ENCODE results near the gene AQP12A. TPM values are rescaled to one million over a fixed set of nuclear protein-coding genes. Genes with fewer than 3 reads are reported as not detected.

AQP12A gene
- total RNA-seq, 1 donor from 2014 or later = not detected

GRCh38 chr2:240722376-240722775, 30.7 kb downstream of the AQP12A start:
- DNase-seq (ENCODE audit: low read depth) = no peak

- no peak for DNase-seq (ENCODE audit: low read depth)
These were observed 31.4 kb downstream of the AQP12A start for GRCh38 chr2:240722796-240723735.

- no peak for DNase-seq (ENCODE audit: low read depth)
These were observed 32.2 kb downstream of the AQP12A start for GRCh38 chr2:240723851-240724250.

GRCh38 chr2:240724431-240724830, 32.8 kb downstream of the AQP12A start:
- no peak for DNase-seq (ENCODE audit: low read depth)

- no peak for DNase-seq (ENCODE audit: low read depth)
These were observed 33.6 kb downstream of the AQP12A start for GRCh38 chr2:240725266-240725665.

- DNase-seq (ENCODE audit: low read depth) = no peak
These were observed 34.0 kb downstream of the AQP12A start for GRCh38 chr2:240725671-240726070.

- no peak for DNase-seq (ENCODE audit: low read depth)
These were observed 35.2 kb downstream of the AQP12A start for GRCh38 chr2:240726876-240727275.

GRCh38 chr2:240727439-240727838, 35.8 kb downstream of the AQP12A start:
- DNase-seq (ENCODE audit: low read depth) = no peak

GRCh38 chr2:240727913-240728312, 36.2 kb downstream of the AQP12A start:
- DNase-seq (ENCODE audit: low read depth) = no peak

GRCh38 chr2:240728361-240728760, 36.7 kb downstream of the AQP12A start:
- no peak for DNase-seq (ENCODE audit: low read depth)

GRCh38 chr2:240728827-240729226, 37.2 kb downstream of the AQP12A start:
- no peak for DNase-seq (ENCODE audit: low read depth)

GRCh38 chr2:240730501-240731177, 39.0 kb downstream of the AQP12A start:
- peak; percentile 2 for DNase-seq (ENCODE audit: low read depth)

GRCh38 chr2:240731178-240731545, 39.5 kb downstream of the AQP12A start:
- DNase-seq (ENCODE audit: low read depth) = no peak

- no peak for DNase-seq (ENCODE audit: low read depth)
These were observed 40.5 kb downstream of the AQP12A start for GRCh38 chr2:240732184-240732583.

- no peak for DNase-seq (ENCODE audit: low read depth)
These were observed 41.4 kb downstream of the AQP12A start for GRCh38 chr2:240732911-240733622.

GRCh38 chr2:240733803-240734495, 42.3 kb downstream of the AQP12A start:
- no peak for DNase-seq (ENCODE audit: low read depth)

GRCh38 chr2:240734756-240735155, 43.1 kb downstream of the AQP12A start:
- no peak for DNase-seq (ENCODE audit: low read depth)

GRCh38 chr2:240735476-240735875, 43.8 kb downstream of the AQP12A start:
- no peak for DNase-seq (ENCODE audit: low read depth)

- DNase-seq (ENCODE audit: low read depth) = no peak
These were observed 44.9 kb downstream of the AQP12A start for GRCh38 chr2:240736281-240737250.

GRCh38 chr2:240737512-240737911, 45.8 kb downstream of the AQP12A start:
- DNase-seq (ENCODE audit: low read depth) = no peak

GRCh38 chr2:240737958-240738357, 46.3 kb downstream of the AQP12A start:
- no peak for DNase-seq (ENCODE audit: low read depth)

All from renal cortical epithelial cell (primary cell).